Heart right ventricle (tissue), 16 donors: ENCODE data around the gene C2orf80. TPM values are rescaled to one million over a fixed set of nuclear protein-coding genes. Genes with fewer than 3 reads are reported as not detected.

Source experiments
- ATAC-seq, 8 donors: fragments of 200-7000 bp; cut with Tn5 transposase; one replicate each; pipeline ENCODE4 v1.9.1; 2020; ENCODE audit warnings: mild to moderate bottlenecking in 8 of 8, moderate library complexity in 8 of 8, moderate number of reproducible peaks in 1 of 8
- DNase-seq, 2 donors: peaks; one replicate each; pipeline ENCODE4 v3.0.0-alpha.2; 2020
- H3K27ac ChIP-seq, 10 donors: fragments of 200-600 bp; sonication (generic) in 2 of 10; one replicate each; pipeline versions ENCODE4 v1.5.0 to v1.8.0; 2020 to 2022; ENCODE audit warnings: mild to moderate bottlenecking in 3 of 10
- H3K27me3 ChIP-seq, 7 donors: fragments of 200-600 bp; one replicate each; pipeline ENCODE4 v1.8.0; 2021 to 2022; ENCODE audit warnings: mild to moderate bottlenecking in 2 of 7
- H3K36me3 ChIP-seq, 9 donors: fragments of 200-600 bp; sonication (generic) in 1 of 9; one replicate each; pipeline versions ENCODE4 v1.5.0 to v1.8.0; 2020 to 2022; ENCODE audit warnings: mild to moderate bottlenecking in 2 of 9
- H3K4me1 ChIP-seq, 9 donors: fragments of 200-600 bp; sonication (generic) in 1 of 9; one replicate each; pipeline versions ENCODE4 v1.5.0 to v1.8.0; 2020 to 2022; ENCODE audit warnings: mild to moderate bottlenecking in 4 of 9
- H3K4me3 ChIP-seq, 10 donors: fragments of 200-600 bp; sonication (generic) in 2 of 10; one replicate each; pipeline versions ENCODE4 v1.5.0 to v1.8.0; 2020 to 2022; ENCODE audit warnings: mild to moderate bottlenecking in 7 of 10, moderate library complexity in 2 of 10
- H3K9me3 ChIP-seq, 11 donors: fragments of 200-600 bp in 10 of 11; sonication (generic) in 2 of 11; one replicate each; pipeline versions ENCODE4 v1.5.0 to v1.8.0; 2013 to 2022; ENCODE audit warnings: mild to moderate bottlenecking in 2 of 11, control low read depth in 1 of 11, moderate library complexity in 1 of 11
- WGBS, 2 donors: extraction: QIAGEN DNeasy Blood & Tissue Kit; methylation state at CpG; one replicate each; pipeline ENCODE4 v1.1.7; 2013; ENCODE audit warnings: inconsistent platforms in 1 of 2; 5-methylcytosine and 5-hydroxymethylcytosine counted together
- intact Hi-C, 10 donors: fragments of 100-400 bp; cut with DNase I; formaldehyde crosslinking; loops; one replicate each; pipeline versions ENCODE4 v1.11.1 to v1.14.2; 2022
- polyA plus RNA-seq, 2 donors: library from polyadenylated mRNA; stranded (reverse); fragments of 200-250 nt; gene quantifications; one replicate each; pipeline ENCODE4 v1.2.3, GENCODE V29; 2013
- total RNA-seq, 10 donors: library from RNA; stranded (reverse); fragmentation: NEBNext Ultra II Directional in 3 of 10; extraction: Animal tissue kit (Norgen Biotek cat#: 25700) in 3 of 10; gene quantifications; one replicate each; pipeline versions ENCODE4 v1.2.1 to v1.2.4, GENCODE V29; 2021 to 2023
- TF ChIP-seq, protein P1 (sequence below), 9 donors: fragments of 200-600 bp; sonication (generic) in 2 of 9; IDR thresholded peaks; one replicate each; pipeline versions ENCODE4 v1.5.0 to v1.8.0; 2021 to 2022; ENCODE audit warnings: antibody characterized with exemption in 9 of 9, mild to moderate bottlenecking in 5 of 9, moderate library complexity in 1 of 9
- donor health status: Arrhythmogenic right ventricular cardiomyopathy.
- donor health status: ischemic (EF 13 %, LVEDD 7.1; RV severe dilation, severe dysfunction).
- donor health status: healthy with polysubstance abuse.
- donor health status: DM: no; HTN: yes; CAD: no.
- donor health status: DM: no; HTN: no; CAD: no.
- donor health status: ischemic (EF 25% LVEDD 6.9; RV normal size, moderate dysfunction).
- donor health status: ischemic (EF 25% LVEDD 5.7; RV mildly dilated, moderate dysfunction).
- donor health status: healthy.
- donor health status: DM: yes; HTN: yes; CAD: no.
- donor health status: Ischemic cardiomyopathy.
- donor health status: ischemic (EF 35%, LVEDD 5.7; RV mildly dilated, moderate dysfunction).
- donor health status: nonischemic (EF 11% LVEDD 7.7; RV severe dilation, severe dysfunction).
- donor health status: DM: yes; HTN: yes; CAD: no.
- donor health status: PGD.
- donor health status: ischemic (EF 29% LVEDD 5.4; RV normal size, mild dysfunction).
- donor health status: nonischemic (EF 23%, LVEDD 6.1; RV moderate dilation, normal function).

Gene C2orf80
- total and polyA plus RNA-seq, 12 donors = not detected

DNA sequence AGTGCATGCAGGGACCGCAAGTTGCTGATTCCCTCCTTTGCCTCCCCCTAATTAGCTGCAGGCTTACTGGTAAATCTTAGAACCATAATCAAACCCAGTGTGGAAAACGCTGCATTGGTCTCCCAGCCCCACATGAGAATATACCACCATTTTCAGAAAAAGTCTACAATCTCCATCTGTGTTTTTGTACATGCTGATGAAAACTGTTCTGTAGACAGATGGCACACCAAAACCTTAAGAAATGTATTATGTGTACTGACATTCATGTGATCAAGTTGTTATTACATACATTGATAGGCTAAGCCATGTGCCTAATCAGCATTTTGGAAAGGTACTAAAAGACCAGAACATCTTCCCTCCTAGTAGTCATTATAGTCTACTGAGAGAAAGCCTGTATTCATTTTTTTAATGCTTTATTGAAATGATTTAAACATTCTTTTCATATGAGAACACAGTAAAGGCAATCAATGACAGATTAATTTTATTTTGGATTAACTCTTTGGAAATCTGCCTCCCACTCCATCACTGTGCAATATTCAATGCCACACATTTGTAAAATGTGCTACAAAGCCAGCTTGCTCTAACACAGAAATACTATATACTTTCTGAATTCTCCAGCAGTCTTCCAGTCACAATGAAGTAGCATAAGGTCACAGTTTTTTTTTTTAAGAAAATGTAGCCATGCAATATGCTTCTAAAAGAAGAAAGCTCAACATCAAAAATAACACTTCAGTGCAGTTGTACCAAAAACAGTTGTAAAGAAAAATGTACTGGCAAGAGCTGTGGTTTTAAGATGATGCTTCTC is 24.7 kb downstream of the C2orf80 start:
- no peaks in the 10 kb centered on the region for H3K36me3 ChIP-seq
- no peaks in the 10 kb centered on the region for H3K4me1 ChIP-seq
- H3K27ac ChIP-seq = no peak overlapping the region
- intact Hi-C loops = no loop called here
- H3K27me3 ChIP-seq = peaks cover 0 to 57% (median 4%) of the 10 kb centered on the region in 7 donors
- no peaks in the 10 kb centered on the region for H3K9me3 ChIP-seq
- TF ChIP-seq, protein P1, sequence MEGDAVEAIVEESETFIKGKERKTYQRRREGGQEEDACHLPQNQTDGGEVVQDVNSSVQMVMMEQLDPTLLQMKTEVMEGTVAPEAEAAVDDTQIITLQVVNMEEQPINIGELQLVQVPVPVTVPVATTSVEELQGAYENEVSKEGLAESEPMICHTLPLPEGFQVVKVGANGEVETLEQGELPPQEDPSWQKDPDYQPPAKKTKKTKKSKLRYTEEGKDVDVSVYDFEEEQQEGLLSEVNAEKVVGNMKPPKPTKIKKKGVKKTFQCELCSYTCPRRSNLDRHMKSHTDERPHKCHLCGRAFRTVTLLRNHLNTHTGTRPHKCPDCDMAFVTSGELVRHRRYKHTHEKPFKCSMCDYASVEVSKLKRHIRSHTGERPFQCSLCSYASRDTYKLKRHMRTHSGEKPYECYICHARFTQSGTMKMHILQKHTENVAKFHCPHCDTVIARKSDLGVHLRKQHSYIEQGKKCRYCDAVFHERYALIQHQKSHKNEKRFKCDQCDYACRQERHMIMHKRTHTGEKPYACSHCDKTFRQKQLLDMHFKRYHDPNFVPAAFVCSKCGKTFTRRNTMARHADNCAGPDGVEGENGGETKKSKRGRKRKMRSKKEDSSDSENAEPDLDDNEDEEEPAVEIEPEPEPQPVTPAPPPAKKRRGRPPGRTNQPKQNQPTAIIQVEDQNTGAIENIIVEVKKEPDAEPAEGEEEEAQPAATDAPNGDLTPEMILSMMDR (IDR thresholded peaks at IDR 0.05) = no peak
- 77 to 80% methylated on average over 2 of the region's 2 CpGs for WGBS, 2 donors
- H3K4me3 ChIP-seq = no peak overlapping the region
- no peak for ATAC-seq
- no peak for DNase-seq

DNA sequence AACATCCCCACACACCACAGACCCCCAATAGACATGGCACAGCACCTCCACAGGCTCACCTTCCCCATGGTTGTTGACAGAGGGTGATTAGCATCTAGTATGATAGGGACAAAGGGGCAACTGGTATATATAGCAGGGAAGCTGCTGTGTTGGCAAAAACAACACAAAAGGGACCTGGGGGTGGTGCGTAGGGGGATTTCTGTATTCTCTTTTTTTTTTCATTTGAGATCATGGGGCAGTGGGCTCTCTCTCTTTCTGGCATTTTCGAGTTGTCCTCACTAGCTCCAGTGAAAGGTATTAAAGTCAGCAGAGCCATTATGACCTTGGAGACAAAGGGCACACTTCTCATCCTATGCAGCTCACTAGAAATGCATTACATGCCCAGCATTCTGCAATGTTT is 26.3 kb downstream of the C2orf80 start, which contains the start of gene CRYGA:
CRYGA (minus strand) TSS at position 101 of the 400 bp plus-strand sequence; CDS start at position 68, 33 bp downstream.
- H3K27me3 ChIP-seq = peaks cover 0 to 47% (median 4%) of the 10 kb centered on the region in 7 donors
- intact Hi-C loops = no loop called here
- no peaks in the 10 kb centered on the region for H3K9me3 ChIP-seq
- no peak for ATAC-seq
- H3K4me1 ChIP-seq = no peaks in the 10 kb centered on the region
- no peak within 1 kb of the TSS for H3K27ac ChIP-seq
- H3K36me3 ChIP-seq = no peaks in the 10 kb centered on the region
- no peak within 1 kb of the TSS for H3K4me3 ChIP-seq
- 67 to 74% methylated on average over 2 of the region's 2 CpGs for WGBS, 2 donors
- DNase-seq = no peak
- TF ChIP-seq, protein P1 (IDR thresholded peaks at IDR 0.05) = no peak

DNA sequence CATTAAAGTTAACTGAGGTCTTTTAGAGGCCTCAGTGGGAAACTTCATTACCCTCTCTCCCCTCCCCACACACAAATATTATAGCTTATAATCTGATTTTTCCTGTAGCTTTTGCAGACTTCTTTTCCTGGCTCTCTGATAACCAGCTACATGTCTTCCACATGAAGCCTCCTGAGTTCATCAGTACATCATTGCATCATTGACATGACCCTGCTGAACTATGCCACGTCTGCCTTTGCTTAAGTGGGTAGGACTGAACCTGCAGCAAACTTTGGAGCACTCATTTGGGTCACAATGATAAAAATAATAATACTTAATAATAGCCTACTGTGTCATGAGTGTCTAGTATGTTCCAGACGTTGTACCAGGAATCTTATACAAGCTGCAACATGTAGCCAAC is 33.4 kb downstream of the C2orf80 start:
- WGBS, 2 donors = 69 to 79% methylated on average over 2 of the region's 2 CpGs
- ATAC-seq (no peak), DNase-seq (no peak)
- intact Hi-C loops = no loop called here
- Histone ChIP-seq H3K4me3 (no peak overlapping the region), H3K27ac (no peak overlapping the region), H3K27me3 (no peaks in the 10 kb centered on the region), H3K9me3 (peaks cover 0 to 5% (median 0%) of the 10 kb centered on the region in 11 donors), H3K36me3 (no peaks in the 10 kb centered on the region), H3K4me1 (no peaks in the 10 kb centered on the region)
- TF ChIP-seq, protein P1 (IDR thresholded peaks at IDR 0.05) = no peak

DNA sequence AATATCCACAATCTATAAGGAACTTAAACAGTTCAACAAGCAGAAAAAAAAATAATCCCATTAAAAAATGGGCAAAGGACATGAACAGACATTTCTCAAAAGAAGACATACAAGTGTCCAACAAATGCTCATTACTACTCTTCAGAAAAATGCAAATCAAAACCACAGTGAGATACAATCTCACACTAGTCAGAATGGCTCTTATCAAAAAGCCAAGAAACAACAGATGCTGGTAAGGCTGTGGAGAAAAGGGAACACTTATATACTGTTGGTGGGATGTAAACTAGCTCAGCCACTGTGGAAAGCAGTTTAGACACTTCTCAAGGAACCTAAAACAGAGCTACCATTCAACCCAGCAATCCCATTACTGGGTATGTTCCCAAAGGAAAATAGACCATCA is 36.7 kb downstream of the C2orf80 start:
- TF ChIP-seq, protein P1 (IDR thresholded peaks at IDR 0.05) = no peak
- Histone ChIP-seq H3K9me3 (peaks cover 0 to 8% (median 0%) of the 10 kb centered on the region in 11 donors), H3K27me3 (no peaks in the 10 kb centered on the region), H3K4me3 (no peak overlapping the region), H3K36me3 (no peaks in the 10 kb centered on the region), H3K4me1 (no peaks in the 10 kb centered on the region), H3K27ac (no peak overlapping the region)
- DNase-seq (no peak), ATAC-seq (no peak)
- intact Hi-C loops = no loop called here
